NCI-H69 (cell line): ENCODE data around the gene EBPL.
"Not testable (repeated sequence)": the region's sequence is repeated elsewhere in the genome, so short reads cannot be mapped to it uniquely, and the experiment has no call there.

Experiments used
- DNase-seq: peaks from one replicate; lab custom pipeline; 2025; lab: John Stamatoyannopoulos, UW

Gene EBPL

DNA sequence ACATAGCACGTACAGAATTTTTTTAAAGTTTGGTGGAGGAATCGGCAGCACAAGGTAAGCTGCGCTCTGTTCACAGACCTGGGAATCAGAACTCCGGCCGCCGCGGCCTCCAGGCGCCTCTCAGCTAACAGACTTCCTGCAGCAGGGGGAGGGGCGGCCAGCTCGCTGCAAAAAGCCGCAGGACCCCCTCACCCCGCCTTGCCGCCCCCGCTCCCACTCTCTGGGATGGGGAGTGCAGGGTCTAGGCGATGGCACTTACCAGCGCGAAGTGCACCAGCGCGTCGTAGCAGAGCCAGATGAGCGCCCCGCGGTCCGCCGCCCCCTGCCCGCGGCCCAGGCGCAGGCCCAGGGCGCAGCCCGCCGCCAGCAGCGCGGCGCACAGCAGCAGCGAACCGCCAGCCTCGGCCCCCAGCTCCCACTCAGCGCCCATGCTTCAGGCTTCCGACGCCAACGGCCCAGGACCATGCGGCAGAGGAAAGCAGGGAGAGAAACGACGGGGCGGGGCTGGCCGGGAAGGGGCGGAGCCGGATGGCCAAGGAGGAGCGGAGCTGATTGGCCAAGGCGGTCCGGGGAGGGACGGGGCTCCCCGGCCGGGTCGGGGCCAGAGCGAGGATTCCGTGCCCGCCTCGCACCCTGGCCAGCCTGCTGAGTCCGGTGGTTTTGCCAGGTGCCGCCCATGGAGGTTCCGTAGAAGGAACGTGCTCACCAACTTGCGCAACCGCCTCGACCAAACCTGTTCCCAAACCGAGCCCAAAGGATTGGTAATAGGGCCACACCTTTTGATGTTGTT is at the start of gene EBPL:
Gene EBPL, minus strand, starts transcription at position 492 of the 790 bp plus-strand sequence. Its CDS starts 62 bp downstream, at position 430.
- peak; percentile 89 for DNase-seq

DNA sequence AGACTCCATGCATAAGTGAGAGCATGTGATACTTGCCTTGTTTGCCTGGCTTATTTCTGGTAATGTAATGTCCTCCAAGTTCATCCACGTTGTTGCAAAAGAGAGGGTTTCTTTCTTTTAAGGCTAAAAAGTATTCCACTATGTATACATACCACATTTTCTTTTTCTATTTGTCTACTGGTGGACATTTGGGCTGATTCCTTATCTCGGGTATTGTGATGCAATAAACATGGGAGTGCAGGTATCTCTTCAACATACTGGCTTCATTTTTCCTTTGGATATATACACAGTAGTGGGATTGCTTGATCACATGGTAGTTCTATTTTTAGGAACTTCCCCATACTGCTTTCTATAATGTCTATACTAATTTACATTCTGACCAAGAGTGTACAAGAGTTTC is 49.6 kb upstream of the EBPL start:
- no peak for DNase-seq

GRCh38 chr13:49739498-49740187 is 48.4 kb upstream of the EBPL start:
- no peak for DNase-seq

GRCh38 chr13:49733181-49733951 is 42.1 kb upstream of the EBPL start:
- no peak for DNase-seq

- no peak for DNase-seq
Observed at GRCh38 chr13:49731766-49732165, 40.5 kb upstream of the EBPL start.

DNA sequence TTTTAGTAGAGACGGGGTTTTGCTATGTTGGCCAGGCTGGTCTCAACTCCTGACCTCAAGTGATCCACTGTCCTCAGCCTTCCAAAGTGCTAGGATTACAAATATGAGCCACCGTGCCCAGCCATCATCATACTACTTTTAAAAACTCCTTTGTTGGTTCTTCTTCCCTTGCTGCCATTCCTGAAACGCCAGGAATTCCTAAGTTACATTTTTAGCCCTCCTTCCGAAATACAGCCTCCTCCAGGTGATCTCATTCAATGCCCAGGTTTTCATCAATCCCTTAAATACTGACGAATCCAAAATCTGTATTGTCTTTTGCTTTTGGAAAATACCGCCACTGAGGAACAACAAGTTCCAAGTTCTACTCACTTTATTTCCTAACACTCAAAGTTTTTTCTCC is 25.3 kb upstream of the EBPL start:
- no peak for DNase-seq

GRCh38 chr13:49714757-49715156 is 23.5 kb upstream of the EBPL start:
- no peak for DNase-seq

- no peak for DNase-seq
Observed at GRCh38 chr13:49711218-49711863, 20.1 kb upstream of the EBPL start.

DNA sequence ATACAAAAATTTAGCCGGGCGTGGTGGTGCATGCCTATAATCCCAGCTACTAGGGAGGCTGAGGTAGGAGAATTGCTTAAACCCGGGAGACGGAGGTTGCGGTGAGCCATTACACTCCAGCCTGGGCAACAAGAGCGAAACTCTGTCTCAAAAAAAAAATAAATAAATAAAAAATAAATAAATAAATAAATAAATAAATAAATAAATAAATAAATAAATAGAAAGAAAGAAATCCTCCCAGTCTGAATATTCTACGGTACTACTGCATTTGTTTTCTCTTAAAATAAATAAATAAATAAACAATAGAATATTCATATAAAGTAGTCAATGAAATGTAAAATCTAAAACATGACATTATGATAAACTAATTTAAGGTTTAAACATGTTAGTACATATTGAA is 13.0 kb upstream of the EBPL start:
- not testable (repeated sequence) for DNase-seq

GRCh38 chr13:49701491-49701890 is 10.2 kb upstream of the EBPL start:
- DNase-seq, result no peak

DNA sequence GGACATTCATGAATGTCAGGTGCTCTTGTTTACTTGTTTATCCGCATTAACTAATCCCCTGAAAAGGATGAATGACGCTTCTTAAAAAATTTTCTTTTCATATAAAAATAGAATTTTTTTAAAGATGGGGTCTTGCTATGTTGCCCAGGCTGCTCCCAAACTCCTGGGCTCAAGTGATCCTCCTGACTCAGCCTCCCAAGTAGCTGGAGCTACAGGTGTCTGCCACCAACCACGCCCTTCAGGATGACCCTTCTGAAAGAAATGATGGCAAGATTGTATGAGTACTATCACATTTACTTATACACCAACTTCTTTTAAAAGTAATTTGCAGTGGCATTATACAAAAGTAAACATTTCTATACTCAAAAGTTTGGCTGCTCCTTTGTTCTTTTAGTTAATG is 6.2 kb upstream of the EBPL start:
- no peak for DNase-seq

DNA sequence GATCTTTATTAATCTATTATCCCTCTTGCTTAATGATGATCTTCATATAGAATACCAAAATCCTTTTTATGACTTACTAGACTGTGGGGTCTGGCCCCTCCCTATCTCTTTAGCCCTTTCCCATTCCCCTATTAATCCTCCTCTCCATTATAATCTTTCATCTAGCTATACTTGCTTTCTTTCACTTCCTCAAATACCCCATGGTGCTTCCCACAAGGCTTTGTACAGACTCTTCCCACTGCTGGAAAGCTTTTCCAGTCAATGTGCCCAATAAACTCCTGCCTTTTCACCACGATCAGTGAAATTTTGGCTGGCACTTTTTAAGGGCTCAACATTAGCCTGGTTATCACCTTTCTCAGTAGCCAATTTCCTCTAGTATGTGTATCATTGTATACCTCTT is 3.2 kb upstream of the EBPL start:
- no peak for DNase-seq

DNA sequence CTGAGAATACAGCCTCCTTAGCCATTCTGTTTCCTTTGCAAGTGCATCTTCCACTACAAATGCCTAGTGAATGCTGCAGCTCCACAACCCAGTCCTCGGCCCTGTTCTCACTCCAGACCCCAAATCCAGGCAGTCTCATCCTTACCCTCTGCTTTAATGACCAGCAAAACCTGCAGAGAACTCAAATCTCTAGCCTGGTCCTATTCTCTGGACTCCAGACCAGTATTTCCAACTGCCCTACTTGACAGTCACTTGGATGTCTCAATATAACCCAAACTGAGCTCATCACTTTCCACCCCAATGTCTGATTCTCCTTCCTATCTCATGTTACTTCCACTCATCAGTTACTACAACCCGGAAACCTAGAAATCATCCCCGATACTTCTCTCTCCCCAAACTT is 2.6 kb upstream of the EBPL start:
- DNase-seq, result no peak

- no peak for DNase-seq
Observed at GRCh38 chr13:49693191-49693733, 2.0 kb upstream of the EBPL start.

DNA sequence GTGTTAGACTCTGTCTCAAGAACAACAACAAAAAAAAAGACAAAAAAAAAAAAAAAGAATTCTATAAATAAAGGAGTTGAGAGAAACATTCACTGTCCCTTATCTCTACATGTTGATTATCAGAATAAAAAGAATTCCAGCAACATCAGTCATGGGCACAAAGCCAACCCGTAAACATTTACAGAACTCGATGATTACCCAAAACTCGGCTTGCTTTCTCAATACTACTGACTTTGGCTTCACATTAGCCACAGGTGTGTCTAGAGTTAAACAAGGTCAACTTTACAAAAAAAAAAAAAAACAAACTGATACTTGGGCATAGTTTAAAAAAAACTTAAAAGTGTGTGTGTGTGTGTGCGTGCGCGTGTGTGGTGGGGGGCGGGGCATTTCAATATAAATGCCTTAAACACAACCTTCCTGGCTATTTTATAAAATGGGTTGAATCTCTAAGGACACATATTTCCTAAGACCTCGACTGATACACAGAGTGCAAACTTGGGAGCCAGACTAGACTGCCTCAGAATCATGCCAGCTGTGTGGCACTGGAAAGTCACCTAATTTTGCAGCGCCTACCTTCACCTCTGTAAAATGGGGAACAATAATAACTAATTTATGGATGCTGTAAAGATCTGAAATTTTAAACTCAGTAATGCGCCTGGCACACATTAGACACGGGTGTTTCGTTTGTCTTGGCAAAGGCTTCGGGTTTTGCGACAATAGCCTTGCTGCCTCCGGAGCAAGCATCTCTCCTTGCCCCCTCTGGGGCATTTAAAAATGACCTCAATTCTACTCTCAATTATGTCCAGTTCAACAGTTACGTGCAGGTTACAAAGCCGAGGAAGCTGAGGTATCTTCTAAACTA is 922 bp downstream of the EBPL start:
- DNase-seq, result peak; percentile 73

DNA sequence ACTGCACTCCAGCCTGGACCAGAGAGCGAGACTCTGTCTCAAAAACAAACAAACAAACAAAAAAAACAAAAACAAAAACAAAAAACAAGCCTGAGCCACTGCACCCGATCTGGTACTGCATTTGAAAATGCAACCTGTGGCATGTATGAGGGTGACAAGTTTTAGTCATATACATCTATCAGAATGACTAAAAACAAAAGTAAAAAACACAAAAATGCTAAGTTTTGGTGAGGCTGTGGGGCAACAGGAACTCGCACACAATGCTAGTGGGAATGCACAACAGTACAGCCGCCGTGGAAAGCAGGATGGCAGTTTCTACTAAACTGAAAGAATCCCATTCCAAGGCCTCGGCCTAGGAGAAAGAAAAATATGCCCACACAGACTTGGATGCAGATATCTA is 7.8 kb downstream of the EBPL start:
- DNase-seq, result no peak

DNA sequence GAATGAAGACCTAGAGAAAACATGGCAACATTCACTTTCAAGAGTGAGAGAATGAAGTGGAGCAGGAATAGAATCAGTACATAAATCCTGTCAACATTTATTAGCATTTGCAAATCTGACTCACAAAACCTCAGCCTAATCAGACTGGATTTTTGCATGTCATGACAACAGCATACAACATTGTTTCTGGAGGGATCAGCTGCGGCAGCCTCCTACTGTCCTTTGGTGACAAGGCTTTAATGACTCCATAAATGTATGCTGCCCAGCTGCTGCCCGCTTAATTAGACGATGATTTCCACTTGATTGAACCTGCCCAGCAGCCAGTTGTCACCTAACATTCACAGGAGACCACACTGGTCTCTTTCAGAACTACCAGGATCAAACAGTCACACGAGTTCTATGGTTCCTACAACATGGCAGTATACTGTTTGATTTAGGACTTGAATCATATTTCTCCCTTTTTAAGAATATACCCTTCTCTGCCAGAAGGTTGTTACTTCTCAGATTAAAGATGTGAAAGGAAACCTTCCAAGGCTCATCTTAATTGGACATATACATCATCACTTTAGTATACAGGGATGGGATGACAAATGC is 9.3 kb downstream of the EBPL start:
- DNase-seq, result peak; percentile 86

DNA sequence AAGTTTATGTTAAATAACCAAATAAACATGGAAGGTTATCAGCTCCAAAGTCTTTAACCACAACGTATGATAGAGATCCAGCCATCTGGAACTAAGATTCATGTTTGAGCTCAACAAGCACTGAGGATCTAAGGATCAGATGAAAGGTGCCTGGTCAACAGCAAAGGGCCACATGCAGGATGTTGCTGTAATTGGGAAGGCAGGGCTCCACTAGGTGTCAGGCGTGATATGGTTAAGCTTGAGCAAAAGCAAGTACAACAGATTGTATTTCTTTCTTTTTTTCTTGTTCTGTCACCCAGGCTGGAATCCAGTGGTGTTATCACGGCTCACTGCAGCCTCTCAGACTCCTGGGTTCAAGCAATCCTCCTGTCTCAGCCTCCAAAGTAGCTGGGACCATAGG is 12.0 kb downstream of the EBPL start:
- peak; percentile 2 for DNase-seq

DNA sequence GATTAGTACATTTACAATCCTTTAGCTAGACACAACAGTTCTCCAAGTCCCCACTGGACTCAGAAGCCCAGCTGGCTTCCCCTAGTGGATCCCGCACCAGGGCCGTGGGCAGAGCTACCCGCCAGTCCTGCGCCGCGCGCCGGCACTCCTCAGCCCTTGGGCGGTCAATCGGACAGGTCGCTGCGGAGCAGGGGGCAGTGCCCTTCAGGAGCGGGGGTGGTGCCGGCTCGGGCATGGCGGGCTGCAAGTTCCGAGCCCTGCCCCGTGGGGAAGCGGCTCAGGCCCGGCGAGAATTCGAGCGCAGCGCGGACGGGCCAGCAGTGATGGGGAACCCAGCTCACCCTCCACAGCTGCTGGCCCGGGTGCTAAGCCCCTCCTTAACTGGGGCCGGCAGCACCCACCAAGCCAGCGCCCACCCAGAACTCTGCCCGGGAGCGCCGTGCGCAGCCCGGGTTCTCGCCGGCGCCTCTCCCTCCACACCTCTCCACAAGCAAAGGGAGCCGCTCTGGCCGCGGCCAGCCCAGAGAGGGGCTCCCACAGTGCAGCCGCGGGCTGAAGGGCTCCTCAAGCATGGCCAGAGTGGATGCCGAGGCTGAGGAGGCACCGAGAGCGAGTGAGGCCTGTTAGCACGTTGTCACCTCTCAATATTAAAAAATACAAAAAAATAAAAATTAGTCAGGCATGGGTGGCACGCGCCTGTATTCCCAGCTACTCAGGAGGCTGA is 12.9 kb downstream of the EBPL start:
- DNase-seq, result no peak
